A375 (cell line): ENCODE results near the gene MUSK. TPM values are rescaled to one million over a fixed set of nuclear protein-coding genes. Genes with fewer than 3 reads are reported as not detected.

Experiments used
- small RNA-seq: library from RNA; depleted of rRNA; stranded (forward); fragments of <200 nt; gene quantifications from one replicate; pipeline ENCODE3, GENCODE V24; 2014
- total RNA-seq: library from RNA; depleted of rRNA; stranded (reverse); fragments of >200 nt; shearing (Covaris generic); gene quantifications from 2 replicates; pipeline ENCODE4 v1.2.3, GENCODE V29; 2014; rRNA removed

The MUSK gene
- total RNA-seq = not detected in 2 replicates

DNA sequence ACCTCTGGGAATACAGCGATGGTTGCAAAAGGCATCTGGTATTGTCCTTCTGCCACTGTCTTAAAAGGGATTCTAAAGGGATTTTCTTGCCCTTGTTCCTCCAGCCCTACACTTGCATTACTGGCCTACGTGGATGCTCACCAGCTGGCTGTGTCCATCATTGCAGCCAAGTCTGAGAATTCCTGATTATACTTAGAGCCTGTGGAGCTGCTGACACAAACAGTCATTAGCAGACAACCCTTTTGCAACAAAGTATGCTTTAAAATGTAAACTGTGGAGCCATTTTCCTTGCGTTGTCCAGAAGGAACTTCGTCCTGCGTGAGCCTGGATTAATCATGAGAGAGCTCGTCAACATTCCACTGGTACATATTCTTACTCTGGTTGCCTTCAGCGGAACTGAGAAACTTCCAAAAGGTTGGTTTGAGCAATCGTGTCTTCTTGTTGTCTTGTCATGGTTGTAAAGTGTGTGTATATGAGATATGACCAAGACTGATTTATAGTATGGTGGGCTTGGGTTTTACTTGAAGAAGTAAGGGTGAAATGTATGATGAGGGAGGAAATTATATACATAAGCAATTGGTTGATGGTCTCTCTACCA lies at the start of gene MUSK:
TSS of gene MUSK (plus strand) at position 222 of the 598 bp plus-strand sequence. CDS start at position 336, 114 bp downstream.

Small RNA genes within 50 kb of the gene (small RNA-seq; reads per million reads assigned to genes)
- not detected for gene AL513328.1

Other genes starting within 250 kb of the MUSK start
- 0.72 and 0.98 TPM in 2 replicates for gene SVEP1, start 89.0 kb upstream of the MUSK start, total RNA-seq